GM23338 (cell line): Measurements from ENCODE around the gene GPR153.

Experiments
- CREB1 ChIP-seq: fragments of 250-450 bp; sonication (Bioruptor Pico); IDR thresholded peaks from 2 replicates; pipeline ENCODE4 v1.5.0; 2020; ENCODE audit warnings: low read depth, mild to moderate bottlenecking, moderate library complexity
- CTCF ChIP-seq, 2 experiments: fragments of 200-600 bp in 1 of 2; sonication (generic) in 1 of 2; conservative IDR thresholded peaks; 2 replicates each; pipeline versions ENCODE4 v1.5.1 to v1.6.1; 2016 to 2017; ENCODE audit warnings: antibody characterized with exemption in 2 of 2, low read depth in 2 of 2, mild to moderate bottlenecking in 2 of 2, moderate library complexity in 1 of 2
- ETS1 ChIP-seq: IDR thresholded peaks from 2 replicates; pipeline ENCODE4 v1.6.1; 2016; ENCODE audit warnings: antibody characterized with exemption
- EZH2 ChIP-seq: fragments of 200-600 bp; sonication (generic); IDR thresholded peaks from one replicate; pipeline ENCODE4 v1.8.0; 2017; ENCODE audit warnings: antibody characterized with exemption, mild to moderate bottlenecking, low read depth; ENCODE audit not compliant: unreplicated experiment
- EZH2phosphoT487 ChIP-seq: fragments of 200-600 bp; sonication (generic); IDR thresholded peaks from one replicate; pipeline ENCODE4 v1.8.1; 2018; ENCODE audit warnings: antibody characterized with exemption; ENCODE audit not compliant: unreplicated experiment
- POLR2AphosphoS5 ChIP-seq: IDR thresholded peaks from 2 replicates; pipeline ENCODE4 v1.6.1; 2016; ENCODE audit warnings: antibody characterized with exemption, low read depth
- REST ChIP-seq: IDR thresholded peaks from one replicate; pipeline ENCODE4 v1.6.1; 2018; ENCODE audit warnings: antibody characterized with exemption; ENCODE audit not compliant: unreplicated experiment
- ZNF114 ChIP-seq: fragments of 250-450 bp; sonication (Bioruptor Pico); IDR thresholded peaks from 2 replicates; pipeline ENCODE4 v1.5.0; 2020; ENCODE audit warnings: mild to moderate bottlenecking, moderate library complexity
- ZNF331 ChIP-seq: fragments of 250-450 bp; sonication (Bioruptor Pico); IDR thresholded peaks from 2 replicates; pipeline ENCODE4 v1.5.0; 2020; ENCODE audit warnings: low read depth, mild to moderate bottlenecking, moderate library complexity

- TF ChIP-seq CTCF (conservative IDR thresholded peaks at IDR 0.05; ENCODE audit: low read depth in 2 of 2) (no peak), REST (no peak), CREB1 (CRISPR knock-in tag) (no peak), EZH2 (peak; percentile 7), POLR2AphosphoS5 (no peak), EZH2phosphoT487 (no peak), ZNF114 (CRISPR knock-in tag) (no peak), ETS1 (no peak), ZNF331 (CRISPR knock-in tag) (no peak)
Measured at GRCh38 chr1:6207921-6208320, 53.0 kb downstream of the GPR153 start.
